ENCODE data around the gene SLC35F4. TPM values are rescaled to one million over a fixed set of nuclear protein-coding genes. Genes with fewer than 3 reads are reported as not detected.

SLC35F4 gene
- total RNA-seq, 1 donor: not detected

DNA sequence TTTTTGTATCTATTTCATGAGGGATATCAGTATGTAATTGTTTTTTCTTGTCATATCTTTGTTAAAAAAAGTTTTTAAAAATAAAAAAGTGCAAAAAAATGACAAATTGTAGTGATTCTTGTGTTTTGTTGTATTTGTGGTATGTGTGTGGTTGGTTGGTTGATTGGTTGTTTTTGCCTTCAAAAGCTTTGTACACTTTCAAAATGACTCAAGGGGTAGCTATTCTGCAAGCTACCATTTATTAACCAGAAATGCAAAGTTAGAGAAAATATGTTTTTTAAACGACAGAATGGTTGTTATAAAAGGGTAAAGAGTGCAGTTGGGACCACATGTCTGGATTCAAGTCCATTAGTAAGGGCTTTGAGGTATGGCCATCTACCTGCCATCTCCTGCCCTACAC is 119.3 kb downstream of the SLC35F4 start:
- no peak for DNase-seq (ENCODE audit: low read depth)
- TF ChIP-seq, protein P1, sequence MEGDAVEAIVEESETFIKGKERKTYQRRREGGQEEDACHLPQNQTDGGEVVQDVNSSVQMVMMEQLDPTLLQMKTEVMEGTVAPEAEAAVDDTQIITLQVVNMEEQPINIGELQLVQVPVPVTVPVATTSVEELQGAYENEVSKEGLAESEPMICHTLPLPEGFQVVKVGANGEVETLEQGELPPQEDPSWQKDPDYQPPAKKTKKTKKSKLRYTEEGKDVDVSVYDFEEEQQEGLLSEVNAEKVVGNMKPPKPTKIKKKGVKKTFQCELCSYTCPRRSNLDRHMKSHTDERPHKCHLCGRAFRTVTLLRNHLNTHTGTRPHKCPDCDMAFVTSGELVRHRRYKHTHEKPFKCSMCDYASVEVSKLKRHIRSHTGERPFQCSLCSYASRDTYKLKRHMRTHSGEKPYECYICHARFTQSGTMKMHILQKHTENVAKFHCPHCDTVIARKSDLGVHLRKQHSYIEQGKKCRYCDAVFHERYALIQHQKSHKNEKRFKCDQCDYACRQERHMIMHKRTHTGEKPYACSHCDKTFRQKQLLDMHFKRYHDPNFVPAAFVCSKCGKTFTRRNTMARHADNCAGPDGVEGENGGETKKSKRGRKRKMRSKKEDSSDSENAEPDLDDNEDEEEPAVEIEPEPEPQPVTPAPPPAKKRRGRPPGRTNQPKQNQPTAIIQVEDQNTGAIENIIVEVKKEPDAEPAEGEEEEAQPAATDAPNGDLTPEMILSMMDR (IDR thresholded peaks at IDR 0.05; ENCODE audit: insufficient read depth, low read length): no peak
- no peak overlapping the region for H3K4me3 ChIP-seq (ENCODE audit: low read depth, low read length)

DNA sequence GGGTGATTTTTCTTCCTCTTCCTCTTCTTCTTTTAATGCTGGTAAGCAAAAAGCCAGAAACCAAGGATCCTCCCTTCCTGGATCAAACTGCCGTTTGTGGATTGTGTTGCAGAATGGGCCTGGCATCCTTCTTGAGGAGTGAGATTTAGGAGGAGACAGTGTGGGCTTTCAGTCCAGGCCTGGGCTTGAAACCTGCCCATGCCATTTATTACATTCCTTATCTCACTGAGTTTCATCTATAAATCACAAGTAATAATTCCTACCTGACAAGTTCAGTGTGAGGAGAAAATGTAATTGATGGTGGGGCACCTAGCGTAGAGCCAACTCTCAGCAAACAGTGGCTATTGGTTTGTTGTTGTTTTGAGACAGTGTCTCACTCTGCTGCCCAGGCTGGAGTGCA is 126.4 kb downstream of the SLC35F4 start:
- no peak for DNase-seq (ENCODE audit: low read depth)
- TF ChIP-seq, protein P1 (IDR thresholded peaks at IDR 0.05; ENCODE audit: insufficient read depth, low read length): no peak
- no peak overlapping the region for H3K4me3 ChIP-seq (ENCODE audit: low read depth, low read length)

DNA sequence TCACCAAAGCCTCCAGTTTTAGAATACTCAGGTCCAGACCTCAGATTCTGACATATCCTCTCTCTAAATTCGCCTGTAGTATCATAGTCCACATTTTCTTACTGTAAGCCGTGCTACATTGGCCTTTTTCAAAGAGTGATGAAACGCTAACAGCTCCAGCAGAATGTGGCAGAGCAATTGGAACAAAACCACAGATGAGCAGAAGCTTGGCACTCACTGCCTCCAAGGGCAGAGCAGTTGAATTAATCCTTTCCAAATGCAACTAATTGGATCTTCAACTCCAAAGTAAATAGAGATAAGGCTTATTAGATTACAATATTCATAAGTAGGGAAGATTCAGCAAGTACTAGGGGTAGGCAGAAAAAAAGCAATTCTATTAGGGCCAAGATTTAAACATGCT is 128.3 kb downstream of the SLC35F4 start:
- DNase-seq (ENCODE audit: low read depth): no peak
- TF ChIP-seq, protein P1 (IDR thresholded peaks at IDR 0.05; ENCODE audit: insufficient read depth, low read length): no peak
- no peak overlapping the region for H3K4me3 ChIP-seq (ENCODE audit: low read depth, low read length)

DNA sequence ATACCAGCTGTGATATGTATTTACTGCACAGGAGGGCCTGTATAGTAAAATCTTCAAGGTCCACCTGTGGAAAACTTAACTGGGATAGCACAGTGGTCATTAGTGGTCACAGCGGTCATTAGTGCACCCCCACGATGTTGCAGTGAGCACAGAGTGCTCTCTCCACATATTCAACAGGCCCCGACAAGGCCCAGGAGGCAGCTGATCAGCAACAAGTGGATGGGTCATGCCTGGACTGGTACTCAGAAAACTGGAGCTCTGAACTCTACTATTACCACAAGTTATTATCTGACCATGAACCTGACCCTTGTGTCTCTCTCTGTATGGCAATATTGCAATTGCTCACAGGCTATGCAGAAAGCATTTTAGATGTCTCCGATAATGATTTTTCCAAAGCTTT is 129.5 kb downstream of the SLC35F4 start:
- no peak for DNase-seq (ENCODE audit: low read depth)
- TF ChIP-seq, protein P1 (IDR thresholded peaks at IDR 0.05; ENCODE audit: insufficient read depth, low read length): no peak
- no peak overlapping the region for H3K4me3 ChIP-seq (ENCODE audit: low read depth, low read length)

DNA sequence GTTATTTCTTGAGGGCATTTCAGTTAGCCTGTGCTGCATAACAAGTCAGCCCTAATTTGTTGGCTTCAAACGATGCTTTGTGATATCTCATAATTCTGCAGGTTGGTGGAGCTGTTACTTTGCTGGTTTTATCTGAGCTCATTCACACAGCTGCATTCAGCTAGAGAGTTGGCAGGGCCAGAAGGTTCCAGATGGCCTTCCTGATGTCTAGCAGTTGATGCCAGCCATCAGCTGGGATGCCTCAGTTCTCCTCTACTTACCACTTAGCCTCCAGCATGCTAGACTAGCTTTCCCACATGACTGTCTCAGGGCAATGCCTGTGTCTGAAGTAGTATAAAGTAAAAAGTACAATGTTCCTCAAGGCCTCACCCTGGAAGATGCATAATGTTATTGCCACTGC is 130.6 kb downstream of the SLC35F4 start:
- H3K4me3 ChIP-seq (ENCODE audit: low read depth, low read length): no peak overlapping the region
- TF ChIP-seq, protein P1 (IDR thresholded peaks at IDR 0.05; ENCODE audit: insufficient read depth, low read length): no peak
- no peak for DNase-seq (ENCODE audit: low read depth)

DNA sequence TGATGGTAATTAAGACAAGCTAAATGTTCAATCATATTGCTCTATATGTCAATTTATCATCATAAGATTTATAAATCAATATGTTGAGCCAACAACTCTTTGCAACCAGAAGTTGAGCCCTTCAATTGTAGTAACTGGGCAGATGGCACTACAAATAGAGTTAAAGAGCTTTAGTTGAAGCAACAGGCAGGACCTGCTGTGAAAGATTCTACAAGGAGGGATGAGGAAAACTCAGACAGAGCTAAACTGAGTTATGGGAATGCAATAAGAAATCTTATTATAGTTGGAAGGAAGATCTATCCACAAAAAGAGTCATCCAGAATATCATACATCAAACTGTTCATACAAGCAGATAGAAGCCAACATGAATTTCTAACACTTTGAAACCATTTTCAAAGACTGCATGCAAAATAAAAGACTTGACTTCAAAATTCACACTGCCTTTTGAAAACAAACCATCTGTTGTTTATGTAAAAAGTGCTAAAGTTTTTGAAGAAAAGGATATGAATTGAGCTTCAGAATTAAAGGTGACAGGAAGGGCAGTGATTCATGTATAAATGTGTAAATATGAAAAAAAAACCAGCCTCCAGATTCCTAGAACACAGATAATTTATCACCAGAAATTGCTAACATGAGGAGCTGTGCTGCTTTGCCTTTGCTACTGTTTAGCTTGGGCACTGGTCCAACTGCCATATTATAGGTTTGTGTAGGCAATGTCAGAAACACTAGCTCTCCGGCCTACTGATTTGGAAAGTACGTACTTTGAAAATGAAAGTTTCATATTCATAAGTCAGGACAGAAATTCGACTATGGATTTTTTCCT is 133.2 kb downstream of the SLC35F4 start:
- TF ChIP-seq, protein P1 (IDR thresholded peaks at IDR 0.05; ENCODE audit: insufficient read depth, low read length): no peak
- no peak overlapping the region for H3K4me3 ChIP-seq (ENCODE audit: low read depth, low read length)
- peak; percentile 65 for DNase-seq (ENCODE audit: low read depth)
